GM12874 (cell line): ENCODE results near the gene ARRB2.

Source experiments
- CTCF ChIP-seq: IDR thresholded peaks from 2 replicates; pipeline ENCODE4 v1.5.1; 2011; ENCODE audit warnings: low read depth, mild to moderate bottlenecking, control low read depth, low read length, moderate library complexity; ENCODE audit not compliant: insufficient read depth

Gene ARRB2

GRCh38 chr17:4753392-4753791, 43.0 kb downstream of the ARRB2 start:
- TF ChIP-seq CTCF: no peak

DNA sequence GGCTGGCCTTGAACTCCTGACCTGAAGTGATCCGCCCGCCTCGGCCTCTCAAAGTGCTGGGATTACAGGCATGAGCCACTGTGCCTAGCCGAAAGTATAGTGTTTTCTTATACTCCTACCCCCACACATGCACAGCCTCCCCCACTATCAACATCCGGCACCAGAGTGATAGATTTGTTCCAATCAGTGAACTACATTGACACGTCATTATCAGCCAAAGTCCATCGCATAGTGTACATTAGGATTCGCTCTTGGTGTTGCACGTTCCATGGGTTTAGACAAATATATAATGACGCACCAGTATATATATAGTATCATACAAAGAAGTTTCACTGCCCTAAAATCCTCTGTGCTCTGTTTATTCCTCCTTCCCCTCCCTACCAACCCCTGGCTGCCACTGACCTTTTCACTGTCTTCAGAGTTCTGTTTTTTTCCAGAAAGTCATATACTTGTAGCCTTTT, 49.4 kb downstream of the ARRB2 start:
- no peak for TF ChIP-seq CTCF

- TF ChIP-seq CTCF: no peak
These were observed 54.2 kb downstream of the ARRB2 start for GRCh38 chr17:4764595-4764994.

GRCh38 chr17:4766201-4766600, 55.8 kb downstream of the ARRB2 start:
- no peak for TF ChIP-seq CTCF

DNA sequence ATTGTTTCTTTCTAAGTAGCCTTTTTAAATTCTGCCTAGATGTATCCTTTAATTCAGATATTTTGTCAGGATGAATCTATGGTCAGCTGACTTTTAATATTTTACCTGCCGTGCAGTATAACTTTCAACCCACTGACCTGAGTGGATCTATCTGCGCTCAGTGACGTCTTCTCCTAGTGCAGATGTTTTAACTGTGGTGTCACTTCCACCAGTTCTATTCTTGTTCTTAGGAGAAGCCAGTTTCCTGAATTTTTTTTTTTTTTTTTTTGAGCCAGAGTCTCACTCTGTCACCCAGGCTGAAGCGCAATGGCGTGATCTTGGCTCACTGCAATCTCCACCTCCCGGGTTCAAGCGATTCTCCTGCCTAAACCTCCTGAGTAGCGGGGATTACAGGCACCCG, 56.3 kb downstream of the ARRB2 start:
- no peak for TF ChIP-seq CTCF

GRCh38 chr17:4768298-4768697, 57.9 kb downstream of the ARRB2 start:
- no peak for TF ChIP-seq CTCF

- TF ChIP-seq CTCF: no peak
These were observed 59.2 kb downstream of the ARRB2 start for GRCh38 chr17:4769628-4770027.
